ENCODE data around the gene NIT2. TPM values are rescaled to one million over a fixed set of nuclear protein-coding genes. Genes with fewer than 3 reads are reported as not detected.

NIT2 gene, protein sequence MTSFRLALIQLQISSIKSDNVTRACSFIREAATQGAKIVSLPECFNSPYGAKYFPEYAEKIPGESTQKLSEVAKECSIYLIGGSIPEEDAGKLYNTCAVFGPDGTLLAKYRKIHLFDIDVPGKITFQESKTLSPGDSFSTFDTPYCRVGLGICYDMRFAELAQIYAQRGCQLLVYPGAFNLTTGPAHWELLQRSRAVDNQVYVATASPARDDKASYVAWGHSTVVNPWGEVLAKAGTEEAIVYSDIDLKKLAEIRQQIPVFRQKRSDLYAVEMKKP
- total RNA-seq = 18.4 and 24.3 TPM in 2 replicates

DNA sequence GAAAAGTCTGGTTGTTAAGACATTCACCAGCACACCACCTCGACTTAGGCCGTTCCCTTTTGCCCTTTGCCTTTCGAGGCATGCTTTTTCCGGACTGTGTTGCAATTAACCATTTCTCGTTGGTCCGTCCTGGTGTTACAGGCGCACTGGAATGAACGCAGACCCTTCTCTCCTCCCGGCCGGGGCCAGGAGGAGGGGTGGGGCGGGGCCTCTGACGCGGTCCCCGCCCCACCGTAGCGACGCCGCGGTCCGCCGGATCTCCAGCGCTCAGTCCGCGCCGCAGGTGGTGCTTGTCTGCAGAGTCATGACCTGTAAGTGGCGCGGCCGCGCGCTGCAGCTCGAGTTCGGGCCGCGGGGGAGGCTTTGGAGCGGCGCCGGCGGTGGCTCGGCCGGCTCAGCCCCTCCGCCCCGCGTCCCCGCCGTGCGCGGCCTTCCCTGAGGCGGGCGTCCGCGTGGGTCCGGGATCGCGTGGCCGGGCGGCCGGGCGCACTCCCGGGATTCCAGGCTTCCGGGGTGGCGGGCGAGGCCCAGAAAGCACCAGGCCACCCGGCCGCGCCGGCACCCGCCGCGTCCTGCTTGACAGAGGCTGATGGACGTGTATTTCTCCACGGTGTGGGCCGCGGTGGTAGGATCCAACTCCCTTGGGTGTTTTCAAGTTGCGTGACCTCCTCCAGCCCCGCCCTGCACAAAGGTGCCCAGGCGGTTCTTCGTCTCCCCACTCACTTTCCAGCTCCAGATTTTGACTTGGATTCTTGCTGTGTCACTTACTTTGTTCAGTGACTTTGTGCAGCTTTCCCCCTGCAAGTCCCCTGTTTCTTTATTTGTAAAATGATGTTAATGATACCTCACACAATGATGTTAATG lies at the start of gene NIT2:
Gene NIT2 (plus strand): TSS at position 270 of the 864 bp plus-strand sequence. CDS start 35 bp downstream, at position 305.

DNA sequence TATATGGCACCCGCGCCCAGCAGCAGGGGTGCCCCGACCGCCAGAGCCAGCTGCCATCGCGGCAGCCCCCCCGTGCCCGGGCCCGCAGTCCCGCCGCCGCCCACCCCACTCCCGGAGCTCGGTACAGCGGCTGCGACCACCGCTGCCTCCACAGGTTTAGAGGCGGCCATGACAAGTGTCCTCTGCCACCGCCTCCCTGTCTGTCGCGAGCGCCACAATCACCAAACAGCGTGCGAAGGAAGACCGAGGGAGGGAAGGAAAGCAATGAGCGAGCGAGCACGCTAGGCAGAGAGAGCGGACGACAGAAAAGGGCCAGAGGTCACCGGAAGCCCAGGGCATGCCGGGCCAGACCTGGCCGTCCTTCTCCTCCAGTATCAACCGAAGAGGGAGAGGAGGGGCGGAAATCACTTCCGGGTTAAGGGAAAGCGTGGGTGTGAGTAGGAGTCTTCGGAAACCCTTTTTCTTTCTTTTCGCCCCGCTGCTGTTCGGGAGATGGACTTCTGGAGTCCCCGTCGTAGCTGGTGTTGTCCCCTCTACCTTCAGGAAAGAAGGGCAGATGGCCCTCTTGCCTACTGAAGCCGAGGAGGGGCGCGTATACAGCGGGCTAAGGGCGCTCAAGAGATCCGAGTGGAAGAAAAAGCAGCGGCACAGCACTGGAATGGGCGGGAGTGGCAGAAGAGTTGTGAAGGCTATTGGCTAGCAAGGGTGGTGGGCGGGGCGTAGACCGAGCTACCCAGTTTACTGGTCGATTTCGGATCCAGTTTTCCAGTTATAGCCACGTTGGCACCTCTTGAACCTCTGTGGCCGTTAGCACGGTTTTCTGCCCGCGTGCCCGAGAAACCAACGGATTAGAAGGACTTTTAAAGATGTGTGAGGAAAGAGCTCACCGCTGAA lies 66.5 kb downstream of the NIT2 start, which contains the start of the genes LNP1 and TOMM70:
Gene LNP1 (plus strand): TSS at position 760 of the 894 bp plus-strand sequence. CDS start 28,191 bp downstream, outside the sequence.
Gene TOMM70 (minus strand): TSS at position 310 of the 894 bp plus-strand sequence. CDS start 140 bp downstream, at position 170.

Other genes starting within 250 kb of the NIT2 start
- 25.9 and 30.9 TPM in 2 replicates for gene FILIP1L, start 220.3 kb upstream of the NIT2 start, total RNA-seq
- gene TBC1D23, start 73.8 kb upstream of the NIT2 start, total RNA-seq = 51.7 and 52.4 TPM in 2 replicates
- 63.8 and 68.9 TPM in 2 replicates for gene TOMM70, start 66.3 kb downstream of the NIT2 start, total RNA-seq
- 2.2 and 2.9 TPM in 2 replicates for gene LNP1, start 66.8 kb downstream of the NIT2 start, total RNA-seq
- gene TMEM45A, start 157.9 kb downstream of the NIT2 start, total RNA-seq = 4.6 and 6.4 TPM in 2 replicates